Measurements from ENCODE around the gene SLC46A3.
"Not testable (repeated sequence)": the region's sequence is repeated elsewhere in the genome, so short reads cannot be mapped to it uniquely, and the experiment has no call there.

SLC46A3 gene

GRCh38 chr13:28729541-28729940 is 10.8 kb upstream of the SLC46A3 start:
- no peak for FAIRE-seq

- FAIRE-seq = no peak
Observed at GRCh38 chr13:28728642-28729041, 9.9 kb upstream of the SLC46A3 start.

GRCh38 chr13:28725046-28725610 is 6.4 kb upstream of the SLC46A3 start:
- FAIRE-seq = no peak

GRCh38 chr13:28723806-28724205 is 5.0 kb upstream of the SLC46A3 start:
- FAIRE-seq = no peak

- FAIRE-seq = no peak
Observed at GRCh38 chr13:28719227-28720055, 671 bp upstream of the SLC46A3 start.

- FAIRE-seq = no peak
Observed at GRCh38 chr13:28718196-28718542, 601 bp downstream of the SLC46A3 start.

GRCh38 chr13:28717170-28717569 is 1.6 kb downstream of the SLC46A3 start:
- no peak for FAIRE-seq

GRCh38 chr13:28716511-28716910 is 2.3 kb downstream of the SLC46A3 start:
- FAIRE-seq = no peak

GRCh38 chr13:28714651-28715050 is 4.1 kb downstream of the SLC46A3 start:
- no peak for FAIRE-seq

- no peak for FAIRE-seq
Observed at GRCh38 chr13:28710161-28710560, 8.6 kb downstream of the SLC46A3 start.

GRCh38 chr13:28707629-28708427 is 10.9 kb downstream of the SLC46A3 start:
- no peak for FAIRE-seq

GRCh38 chr13:28705461-28706083 is 13.2 kb downstream of the SLC46A3 start:
- FAIRE-seq = no peak

- FAIRE-seq = no peak
Observed at GRCh38 chr13:28704919-28705318, 13.9 kb downstream of the SLC46A3 start.

- no peak for FAIRE-seq
Observed at GRCh38 chr13:28704282-28704681, 14.5 kb downstream of the SLC46A3 start.

- FAIRE-seq = no peak
Observed at GRCh38 chr13:28699246-28699645, 19.5 kb downstream of the SLC46A3 start.

- FAIRE-seq = no peak
Observed at GRCh38 chr13:28697441-28697840, 21.3 kb downstream of the SLC46A3 start.

GRCh38 chr13:28693605-28694491 is 24.9 kb downstream of the SLC46A3 start:
- FAIRE-seq = not testable (repeated sequence)

GRCh38 chr13:28685892-28686291 is 32.9 kb downstream of the SLC46A3 start:
- FAIRE-seq = no peak

GRCh38 chr13:28685114-28685513 is 33.7 kb downstream of the SLC46A3 start:
- FAIRE-seq = no peak

GRCh38 chr13:28684257-28684656 is 34.5 kb downstream of the SLC46A3 start:
- FAIRE-seq = no peak

- FAIRE-seq = not testable (repeated sequence)
Observed at GRCh38 chr13:28683169-28683568, 35.6 kb downstream of the SLC46A3 start.

- no peak for FAIRE-seq
Observed at GRCh38 chr13:28680541-28680940, 38.2 kb downstream of the SLC46A3 start.
